SK-N-SH treated with all-trans-retinoic acid at 6 μM for 48 hours (cell line): ENCODE results near the gene ERRFI1.

ENCODE experiments used
- ATAC-seq: fragments of 200-7000 bp; cut with Tn5 transposase; 3 replicates; pipeline ENCODE4 v1.9.1; 2020; ENCODE audit warnings: mild to moderate bottlenecking, moderate library complexity
- ARNTL ChIP-seq: fragments of 450-650 bp; formaldehyde crosslinking; IDR thresholded peaks from 2 replicates; pipeline ENCODE4 v1.5.0; 2020; ENCODE audit warnings: low read depth, mild to moderate bottlenecking, moderate library complexity, borderline replicate concordance
- BACH2 ChIP-seq: fragments of 250-450 bp; sonication (Bioruptor Pico); IDR thresholded peaks from 2 replicates; pipeline ENCODE4 v1.9.0; 2021; ENCODE audit warnings: mild to moderate bottlenecking, borderline replicate concordance
- CSDC2 ChIP-seq: fragments of 250-450 bp; sonication (Bioruptor Pico); IDR thresholded peaks from 2 replicates; pipeline ENCODE4 v1.5.0; 2020; ENCODE audit warnings: mild to moderate bottlenecking, moderate library complexity
- CSRNP3 ChIP-seq: fragments of 250-450 bp; sonication (Bioruptor Pico); IDR thresholded peaks from 2 replicates; pipeline ENCODE4 v1.5.1; 2021; ENCODE audit warnings: mild to moderate bottlenecking, moderate library complexity
- ESRRG ChIP-seq: fragments of 250-450 bp; sonication (Bioruptor Pico); IDR thresholded peaks from 2 replicates; pipeline ENCODE4 v1.6.1; 2021; ENCODE audit warnings: mild to moderate bottlenecking
- GLIS3 ChIP-seq: fragments of 250-450 bp; sonication (Bioruptor Pico); IDR thresholded peaks from 2 replicates; pipeline ENCODE4 v1.5.0; 2020; ENCODE audit warnings: mild to moderate bottlenecking, moderate library complexity
- ISL1 ChIP-seq: fragments of 250-450 bp; sonication (Bioruptor Pico); IDR thresholded peaks from 2 replicates; pipeline ENCODE4 v2.1.2; 2022; ENCODE audit warnings: mild to moderate bottlenecking, moderate library complexity
- OSR1 ChIP-seq: fragments of 250-450 bp; sonication (Bioruptor Pico); IDR thresholded peaks from 2 replicates; pipeline ENCODE4 v1.8.0; 2022; ENCODE audit warnings: moderate library complexity, mild to moderate bottlenecking, inconsistent platforms
- PATZ1 ChIP-seq: fragments of 250-450 bp; sonication (Bioruptor Pico); IDR thresholded peaks from 2 replicates; pipeline ENCODE4 v1.8.0; 2020; ENCODE audit warnings: mild to moderate bottlenecking, moderate library complexity, borderline replicate concordance
- POU6F1 ChIP-seq: fragments of 250-450 bp; sonication (Bioruptor Pico); IDR thresholded peaks from 2 replicates; pipeline ENCODE4 v1.8.0; 2021; ENCODE audit warnings: low read depth, mild to moderate bottlenecking, moderate library complexity, borderline replicate concordance
- PPARA ChIP-seq: fragments of 250-450 bp; sonication (Bioruptor Pico); IDR thresholded peaks from 2 replicates; pipeline ENCODE4 v1.5.0; 2020; ENCODE audit warnings: mild to moderate bottlenecking, borderline replicate concordance
- RARB ChIP-seq: fragments of 250-450 bp; sonication (Bioruptor Pico); IDR thresholded peaks from 2 replicates; pipeline ENCODE4 v1.8.0; 2021; ENCODE audit warnings: mild to moderate bottlenecking, moderate library complexity
- SNAI2 ChIP-seq: fragments of 250-450 bp; sonication (Bioruptor Pico); IDR thresholded peaks from 2 replicates; pipeline ENCODE4 v1.5.0; 2020; ENCODE audit warnings: mild to moderate bottlenecking, moderate library complexity
- TCF4 ChIP-seq: fragments of 250-450 bp; sonication (Bioruptor Pico); IDR thresholded peaks from 2 replicates; pipeline ENCODE4 v1.8.0; 2021; ENCODE audit warnings: mild to moderate bottlenecking, moderate library complexity, borderline replicate concordance
- TOX ChIP-seq: fragments of 250-450 bp; sonication (Bioruptor Pico); IDR thresholded peaks from 2 replicates; pipeline ENCODE4 v1.8.0; 2021; ENCODE audit warnings: mild to moderate bottlenecking, moderate library complexity, borderline replicate concordance
- ZC3H10 ChIP-seq: fragments of 250-450 bp; sonication (Bioruptor Pico); IDR thresholded peaks from 2 replicates; pipeline ENCODE4 v1.5.1; 2021; ENCODE audit warnings: mild to moderate bottlenecking, moderate library complexity
- ZFP3 ChIP-seq: fragments of 250-450 bp; sonication (Bioruptor Pico); IDR thresholded peaks from 2 replicates; pipeline ENCODE4 v1.5.0; 2020; ENCODE audit warnings: mild to moderate bottlenecking, moderate library complexity
- ZFP30 ChIP-seq: fragments of 450-650 bp; formaldehyde crosslinking; IDR thresholded peaks from 2 replicates; pipeline ENCODE4 v1.5.0; 2022; ENCODE audit warnings: mild to moderate bottlenecking, moderate library complexity
- ZNF70 ChIP-seq: fragments of 450-650 bp; formaldehyde crosslinking; IDR thresholded peaks from 2 replicates; pipeline ENCODE4 v1.5.0; 2020; ENCODE audit warnings: mild to moderate bottlenecking, moderate library complexity
- ZNF8 ChIP-seq: fragments of 450-650 bp; formaldehyde crosslinking; IDR thresholded peaks from 2 replicates; pipeline ENCODE4 v1.5.0; 2020; ENCODE audit warnings: mild to moderate bottlenecking, moderate library complexity
- TF ChIP-seq, protein P1 (sequence below): fragments of 250-450 bp; sonication (Bioruptor Pico); IDR thresholded peaks from 2 replicates; pipeline ENCODE4 v1.5.0; 2020; ENCODE audit warnings: mild to moderate bottlenecking, moderate library complexity
- TF ChIP-seq, protein P2 (sequence below): fragments of 250-450 bp; sonication (Bioruptor Pico); IDR thresholded peaks from 2 replicates; pipeline ENCODE4 v1.5.1; 2020; ENCODE audit warnings: low read depth, mild to moderate bottlenecking, moderate library complexity

The ERRFI1 gene

DNA sequence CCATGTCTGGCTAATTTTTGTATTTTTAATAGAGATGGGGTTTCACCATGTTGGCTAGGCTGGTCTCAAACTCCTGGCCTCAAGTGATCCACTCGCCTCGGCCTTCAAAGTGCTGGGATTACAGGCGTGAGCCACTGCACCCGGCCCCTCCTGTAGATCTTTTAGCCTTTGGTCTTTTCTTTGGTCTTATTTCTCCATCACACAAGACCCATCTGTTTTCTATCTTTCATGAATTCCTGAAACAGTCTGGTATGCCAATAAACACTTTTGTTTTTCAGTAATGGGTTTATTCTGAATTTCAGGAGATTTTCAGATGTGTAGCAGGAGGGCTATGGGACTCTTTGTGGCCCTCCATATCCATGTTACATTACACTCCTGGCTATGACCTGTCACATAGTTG is 23.2 kb downstream of the ERRFI1 start:
- no peak for ATAC-seq
- TF ChIP-seq, protein P1, sequence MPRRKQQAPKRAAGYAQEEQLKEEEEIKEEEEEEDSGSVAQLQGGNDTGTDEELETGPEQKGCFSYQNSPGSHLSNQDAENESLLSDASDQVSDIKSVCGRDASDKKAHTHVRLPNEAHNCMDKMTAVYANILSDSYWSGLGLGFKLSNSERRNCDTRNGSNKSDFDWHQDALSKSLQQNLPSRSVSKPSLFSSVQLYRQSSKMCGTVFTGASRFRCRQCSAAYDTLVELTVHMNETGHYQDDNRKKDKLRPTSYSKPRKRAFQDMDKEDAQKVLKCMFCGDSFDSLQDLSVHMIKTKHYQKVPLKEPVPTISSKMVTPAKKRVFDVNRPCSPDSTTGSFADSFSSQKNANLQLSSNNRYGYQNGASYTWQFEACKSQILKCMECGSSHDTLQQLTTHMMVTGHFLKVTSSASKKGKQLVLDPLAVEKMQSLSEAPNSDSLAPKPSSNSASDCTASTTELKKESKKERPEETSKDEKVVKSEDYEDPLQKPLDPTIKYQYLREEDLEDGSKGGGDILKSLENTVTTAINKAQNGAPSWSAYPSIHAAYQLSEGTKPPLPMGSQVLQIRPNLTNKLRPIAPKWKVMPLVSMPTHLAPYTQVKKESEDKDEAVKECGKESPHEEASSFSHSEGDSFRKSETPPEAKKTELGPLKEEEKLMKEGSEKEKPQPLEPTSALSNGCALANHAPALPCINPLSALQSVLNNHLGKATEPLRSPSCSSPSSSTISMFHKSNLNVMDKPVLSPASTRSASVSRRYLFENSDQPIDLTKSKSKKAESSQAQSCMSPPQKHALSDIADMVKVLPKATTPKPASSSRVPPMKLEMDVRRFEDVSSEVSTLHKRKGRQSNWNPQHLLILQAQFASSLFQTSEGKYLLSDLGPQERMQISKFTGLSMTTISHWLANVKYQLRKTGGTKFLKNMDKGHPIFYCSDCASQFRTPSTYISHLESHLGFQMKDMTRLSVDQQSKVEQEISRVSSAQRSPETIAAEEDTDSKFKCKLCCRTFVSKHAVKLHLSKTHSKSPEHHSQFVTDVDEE (CRISPR knock-in tag) = no peak
- TF ChIP-seq PATZ1 (CRISPR knock-in tag) (no peak), TOX (CRISPR knock-in tag) (no peak), ISL1 (CRISPR knock-in tag) (no peak), SNAI2 (no peak), RARB (CRISPR knock-in tag) (no peak), GLIS3 (CRISPR knock-in tag) (no peak), ARNTL (CRISPR knock-in tag) (no peak), ZNF8 (no peak), PPARA (CRISPR knock-in tag) (no peak), TCF4 (CRISPR knock-in tag) (no peak)
- TF ChIP-seq, protein P2, sequence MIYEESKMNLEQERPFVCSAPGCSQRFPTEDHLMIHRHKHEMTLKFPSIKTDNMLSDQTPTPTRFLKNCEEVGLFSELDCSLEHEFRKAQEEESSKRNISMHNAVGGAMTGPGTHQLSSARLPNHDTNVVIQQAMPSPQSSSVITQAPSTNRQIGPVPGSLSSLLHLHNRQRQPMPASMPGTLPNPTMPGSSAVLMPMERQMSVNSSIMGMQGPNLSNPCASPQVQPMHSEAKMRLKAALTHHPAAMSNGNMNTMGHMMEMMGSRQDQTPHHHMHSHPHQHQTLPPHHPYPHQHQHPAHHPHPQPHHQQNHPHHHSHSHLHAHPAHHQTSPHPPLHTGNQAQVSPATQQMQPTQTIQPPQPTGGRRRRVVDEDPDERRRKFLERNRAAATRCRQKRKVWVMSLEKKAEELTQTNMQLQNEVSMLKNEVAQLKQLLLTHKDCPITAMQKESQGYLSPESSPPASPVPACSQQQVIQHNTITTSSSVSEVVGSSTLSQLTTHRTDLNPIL = no peak
- TF ChIP-seq, all 23 proteins: peak for 0

GRCh38 chr1:8002329-8002910 is 23.7 kb downstream of the ERRFI1 start:
- TF ChIP-seq ZNF70 (CRISPR knock-in tag) (no peak), CSDC2 (no peak), PATZ1 (CRISPR knock-in tag) (no peak), CSRNP3 (CRISPR knock-in tag) (no peak)
- no peak for ATAC-seq

GRCh38 chr1:7995437-7995836 is 30.7 kb downstream of the ERRFI1 start:
- TF ChIP-seq OSR1 = no peak
- no peak for TF ChIP-seq TOX (CRISPR knock-in tag)
- no peak for TF ChIP-seq ZFP3
- TF ChIP-seq ZNF70 (CRISPR knock-in tag) = no peak
- TF ChIP-seq RARB (CRISPR knock-in tag) = no peak
- TF ChIP-seq PPARA (CRISPR knock-in tag) = no peak
- TF ChIP-seq ZC3H10 (CRISPR knock-in tag) = no peak
- ATAC-seq = no peak

- no peak for TF ChIP-seq ARNTL (CRISPR knock-in tag)
- TF ChIP-seq POU6F1 (CRISPR knock-in tag) = no peak
- TF ChIP-seq ZC3H10 (CRISPR knock-in tag) = no peak
- TF ChIP-seq ESRRG (CRISPR knock-in tag) = no peak
- TF ChIP-seq CSDC2 = no peak
- no peak for TF ChIP-seq ZFP30
- TF ChIP-seq, protein P1 (CRISPR knock-in tag) = no peak
- no peak for TF ChIP-seq BACH2 (CRISPR knock-in tag)
- no peak for TF ChIP-seq ZFP3
- no peak for TF ChIP-seq TOX (CRISPR knock-in tag)
- no peak for TF ChIP-seq ISL1 (CRISPR knock-in tag)
- TF ChIP-seq ZNF8 = no peak
- no peak for TF ChIP-seq GLIS3 (CRISPR knock-in tag)
- no peak for ATAC-seq
Measured at GRCh38 chr1:7994827-7995226, 31.3 kb downstream of the ERRFI1 start.
